ENCODE results near the gene ZBTB44.
"Not testable (repeated sequence)": the region's sequence is repeated elsewhere in the genome, so short reads cannot be mapped to it uniquely, and the experiment has no call there.

Gene ZBTB44

GRCh38 chr11:130246738-130247137 is 68.0 kb downstream of the ZBTB44 start:
- TF ChIP-seq CTCF (IDR thresholded peaks at IDR 0.05; ENCODE audit: control extremely low read depth, extremely low read depth, low read depth, missing control alignments): no peak
- DNase-seq (ENCODE audit: extremely low spot score): no peak
- POLR2A ChIA-PET: no interaction called here
- CTCF ChIA-PET: no interaction called here

- CTCF ChIA-PET: no interaction called here
- DNase-seq (ENCODE audit: extremely low spot score): no peak
- no peak for TF ChIP-seq CTCF (IDR thresholded peaks at IDR 0.05; ENCODE audit: control extremely low read depth, extremely low read depth, low read depth, missing control alignments)
- POLR2A ChIA-PET: no interaction called here
Measured at GRCh38 chr11:130246270-130246669, 68.4 kb downstream of the ZBTB44 start.

GRCh38 chr11:130245375-130245774 is 69.3 kb downstream of the ZBTB44 start:
- POLR2A ChIA-PET; CTCF ChIA-PET; DNase-seq (ENCODE audit: extremely low spot score): not testable (repeated sequence)

GRCh38 chr11:130244848-130245247 is 69.9 kb downstream of the ZBTB44 start:
- ChIA-PET POLR2A (no interaction called here), CTCF (no interaction called here)
- DNase-seq (ENCODE audit: extremely low spot score): no peak
- TF ChIP-seq CTCF (IDR thresholded peaks at IDR 0.05; ENCODE audit: control extremely low read depth, extremely low read depth, low read depth, missing control alignments): no peak

- peak; percentile 45 for DNase-seq (ENCODE audit: extremely low spot score)
- no peak for TF ChIP-seq CTCF (IDR thresholded peaks at IDR 0.05; ENCODE audit: control extremely low read depth, extremely low read depth, low read depth, missing control alignments)
- ChIA-PET POLR2A (no interaction called here), CTCF (interaction anchor here (0.9 kb wide), 1 partner anchor 18 kb away, joined by 3 read pairs; no protein-coding TSS in a partner anchor)
Measured at GRCh38 chr11:130243816-130244215, 70.9 kb downstream of the ZBTB44 start.

- DNase-seq (ENCODE audit: extremely low spot score): no peak
- no peak for TF ChIP-seq CTCF (IDR thresholded peaks at IDR 0.05; ENCODE audit: control extremely low read depth, extremely low read depth, low read depth, missing control alignments)
- ChIA-PET POLR2A (no interaction called here), CTCF (no interaction called here)
Measured at GRCh38 chr11:130241713-130242112, 73.0 kb downstream of the ZBTB44 start.

- no peak for DNase-seq (ENCODE audit: extremely low spot score)
- ChIA-PET POLR2A (no interaction called here), CTCF (interaction anchor here (1.2 kb wide), 1 partner anchor 10 kb away, joined by 3 read pairs; no protein-coding TSS in a partner anchor)
- no peak for TF ChIP-seq CTCF (IDR thresholded peaks at IDR 0.05; ENCODE audit: control extremely low read depth, extremely low read depth, low read depth, missing control alignments)
Measured at GRCh38 chr11:130237282-130238006, 77.3 kb downstream of the ZBTB44 start.
